K562 (cell line): ENCODE data around the gene MACROD2. TPM values are rescaled to one million over a fixed set of nuclear protein-coding genes. Genes with fewer than 3 reads are reported as not detected.

Experiments used
- ATAC-seq: fragments of 200-7000 bp; cut with Tn5 transposase; 3 replicates; pipeline ENCODE4 v1.9.1; 2020; ENCODE audit warnings: moderate library complexity
- BruUV-seq: library from RNA; stranded (reverse); fragments of 400-500 nt; replicated peaks from 2 replicates; lab custom pipeline; 2021; lab: Mats Ljungman, UMichigan
- CTCF ChIA-PET: fragments of 300-600 bp; formaldehyde crosslinking; extraction: SDS; loops from one replicate; lab custom pipeline; 2021; ENCODE audit warnings: low intra/inter-chr PET ratio; lab: Yijun Ruan, JAX
- POLR2A ChIA-PET: fragments of 300-600, 350-650 bp; sonication (Branson Sonifier 250); formaldehyde crosslinking; extraction: SDS; loops from one replicate; lab custom pipeline; 2021; ENCODE audit warnings: antibody characterized with exemption, inconsistent platforms; lab: Yijun Ruan, JAX
- DNase-seq, 4 experiments: peaks; one replicate each; pipeline versions ENCODE4 v3.0.0 to v3.0.0-alpha.2; 2011 to 2018; ENCODE audit warnings: low spot score in 3 of 4, mixed read lengths in 3 of 4; ENCODE audit errors: extremely low read depth in 1 of 4
- FAIRE-seq: peaks from 2 replicates; lab custom pipeline; 2011; peaks lifted over from hg19 to GRCh38; lab: Jason Lieb, UNC
- H2AFZ ChIP-seq: 2 replicates; pipeline ENCODE4 v1.6.0; 2011; ENCODE audit warnings: low read depth, low read length, control low read depth, inconsistent platforms
- H3K27ac ChIP-seq: fragments of 200-600 bp; 3 replicates; pipeline ENCODE4 v1.8.0; 2011; ENCODE audit warnings: low read depth, mild to moderate bottlenecking, control low read depth, inconsistent platforms, low read length, moderate library complexity, mixed read lengths; ENCODE audit errors: extremely low read depth
- H3K27me3 ChIP-seq, 2 experiments: fragments of 300-600 bp in 1 of 2; 2 replicates in 1 of 2; 3 replicates in 1 of 2; pipeline versions ENCODE4 v1.6.0 to v1.8.0; 2011; ENCODE audit warnings: inconsistent platforms in 2 of 2, low read length in 2 of 2, mild to moderate bottlenecking in 1 of 2, mixed read lengths in 1 of 2, moderate library complexity in 1 of 2; ENCODE audit not compliant: control insufficient read depth in 2 of 2, insufficient read depth in 2 of 2
- H3K36me3 ChIP-seq: fragments of 300-600 bp; 3 replicates; pipeline ENCODE4 v1.8.0; 2011; ENCODE audit warnings: mild to moderate bottlenecking, low read length, inconsistent platforms; ENCODE audit not compliant: control insufficient read depth, insufficient read depth
- H3K4me1 ChIP-seq, 2 experiments: fragments of 200-600 bp in 1 of 2; replicated peaks in 1 of 2; 2 replicates in 1 of 2; 3 replicates in 1 of 2; pipeline versions ENCODE4 v1.5.1 to v1.8.0; 2011; ENCODE audit warnings: inconsistent platforms in 2 of 2, low read length in 2 of 2, mild to moderate bottlenecking in 1 of 2, mixed read lengths in 1 of 2, moderate library complexity in 1 of 2; ENCODE audit not compliant: control insufficient read depth in 2 of 2, insufficient read depth in 2 of 2
- H3K4me2 ChIP-seq: 2 replicates; pipeline ENCODE4 v1.6.1; 2011; ENCODE audit warnings: low read length, control low read depth, inconsistent platforms, mixed read lengths; ENCODE audit not compliant: insufficient read depth
- H3K4me3 ChIP-seq: fragments of 200-600 bp; sonication (generic), shearing (Covaris generic); 2 replicates; pipeline ENCODE4 v1.5.1; 2016; ENCODE audit warnings: control low read depth, inconsistent platforms
- H3K79me2 ChIP-seq: fragments of 200-600 bp; 3 replicates; pipeline ENCODE4 v1.8.0; 2011; ENCODE audit warnings: low read length, inconsistent platforms; ENCODE audit not compliant: control insufficient read depth, insufficient read depth
- H3K9ac ChIP-seq, 2 experiments: 2 replicates each; pipeline versions ENCODE4 v1.6.0 to v1.6.1; 2011; ENCODE audit warnings: low read depth in 2 of 2, low read length in 2 of 2, control low read depth in 1 of 2, inconsistent platforms in 1 of 2, mild to moderate bottlenecking in 1 of 2, mixed read lengths in 1 of 2; ENCODE audit not compliant: insufficient read depth in 1 of 2
- H3K9me1 ChIP-seq: one replicate; pipeline ENCODE4 v1.6.0; 2011; ENCODE audit warnings: inconsistent platforms, mild to moderate bottlenecking, low read length, moderate library complexity; ENCODE audit not compliant: control insufficient read depth, insufficient read depth
- H3K9me3 ChIP-seq: replicated peaks from 2 replicates; pipeline ENCODE4 v1.5.1; 2011; ENCODE audit warnings: low read depth, low read length, inconsistent platforms; ENCODE audit not compliant: control insufficient read depth, insufficient read depth
- H4K20me1 ChIP-seq: replicated peaks from 2 replicates; pipeline ENCODE4 v1.6.1; 2011; ENCODE audit warnings: low read length, inconsistent platforms, mixed read lengths; ENCODE audit not compliant: control insufficient read depth, insufficient read depth
- BDP1 ChIP-seq: IDR thresholded peaks from 3 replicates; pipeline ENCODE4 v1.6.1; 2011; ENCODE audit not compliant: insufficient read length, insufficient read depth
- CREM ChIP-seq: IDR thresholded peaks from 2 replicates; pipeline ENCODE4 v1.6.1; 2014; ENCODE audit warnings: antibody characterized with exemption, low read depth
- CTCFL ChIP-seq: IDR thresholded peaks from 2 replicates; pipeline ENCODE4 v1.6.1; 2011; ENCODE audit warnings: borderline replicate concordance, low read depth, mild to moderate bottlenecking, moderate library complexity, low read length; ENCODE audit not compliant: insufficient read depth, poor library complexity, severe bottlenecking
- NFE2 ChIP-seq: IDR thresholded peaks from 2 replicates; pipeline ENCODE4 v1.6.1; 2014; ENCODE audit warnings: antibody characterized with exemption, low read depth
- NFE2L1 ChIP-seq: fragments of 450-650 bp; IDR thresholded peaks from 2 replicates; pipeline ENCODE4 v1.6.1; 2016; ENCODE audit warnings: missing genetic modification characterization, low read depth, mild to moderate bottlenecking, missing compliant biosample characterization, moderate library complexity, borderline replicate concordance
- PHF20 ChIP-seq: fragments of 450-650 bp; IDR thresholded peaks from 2 replicates; pipeline ENCODE4 v1.6.1; 2018; ENCODE audit not compliant: partially characterized antibody
- RBM17 ChIP-seq: fragments of 200-400 bp; formaldehyde crosslinking; IDR thresholded peaks from 2 replicates; pipeline ENCODE4 v1.6.1; 2017; ENCODE audit warnings: low read depth, mild to moderate bottlenecking, low read length, borderline replicate concordance
- SIX5 ChIP-seq, 2 experiments: IDR thresholded peaks; 2 replicates each; pipeline ENCODE4 v1.6.1; 2011; ENCODE audit warnings: low read length in 2 of 2, borderline replicate concordance in 1 of 2, low read depth in 1 of 2, mild to moderate bottlenecking in 1 of 2, moderate library complexity in 1 of 2; ENCODE audit not compliant: insufficient read depth in 1 of 2
- SRSF9 ChIP-seq: fragments of 200-400 bp; formaldehyde crosslinking; IDR thresholded peaks from 2 replicates; pipeline ENCODE4 v1.6.1; 2017; ENCODE audit warnings: low read depth, low read length, borderline replicate concordance
- XRCC3 ChIP-seq: fragments of 450-650 bp; IDR thresholded peaks from 2 replicates; pipeline ENCODE4 v1.6.1; 2017; ENCODE audit warnings: mild to moderate bottlenecking, moderate library complexity
- XRCC5 ChIP-seq: fragments of 200-400 bp; formaldehyde crosslinking; IDR thresholded peaks from 2 replicates; pipeline ENCODE4 v1.6.1; 2017; ENCODE audit warnings: low read depth, mild to moderate bottlenecking, low read length
- ZBTB43 ChIP-seq: sonication (generic); formaldehyde crosslinking; IDR thresholded peaks from 2 replicates; pipeline ENCODE4 v1.8.0; 2023; ENCODE audit warnings: mild to moderate bottlenecking, missing genetic modification reagents
- ZNF165 ChIP-seq: fragments of 250-450 bp; sonication (Bioruptor Pico); IDR thresholded peaks from 2 replicates; pipeline ENCODE4 v1.4.0; 2020; ENCODE audit warnings: borderline replicate concordance
- WGBS: fragments of 100-300 bp; shearing (Covaris generic); methylation state at CpG from one replicate; pipeline ENCODE4 v1.1.6; 2016; ENCODE audit warnings: low coverage, mixed read lengths; ENCODE audit not compliant: insufficient coverage; ENCODE audit errors: missing lambda C conversion rate; 5-methylcytosine and 5-hydroxymethylcytosine counted together
- in situ Hi-C: fragments of 300-500 bp; cut with MboI; formaldehyde crosslinking; loops from 4 replicates; pipeline ENCODE4 v1.15.0; 2018; ENCODE audit warnings: inconsistent platforms, mixed read lengths
- intact Hi-C: fragments of 100-400 bp; cut with micrococcal nuclease; formaldehyde crosslinking; loops from 2 replicates; pipeline ENCODE4 v1.14.2; 2022
- polyA plus RNA-seq, 8 experiments: library from polyadenylated mRNA; depleted of rRNA in 4 of 8; stranded (reverse) in 5 of 8; unstranded in 3 of 8; fragments of >200 nt; fragmentation: Nextera tagmentation in 2 of 8; fragmentation: Illumina TruSeq in 1 of 8; extraction: Ambion mirVana in 2 of 8; extraction: Trizol in 1 of 8; gene quantifications; 2 replicates each; pipeline versions ENCODE4 v1.2.1 to v1.2.3, GENCODE V29; 2011 to 2014; ENCODE audit warnings: inconsistent platforms in 1 of 8, missing spikeins in 1 of 8
- total RNA-seq, 7 experiments: library from RNA; depleted of rRNA in 6 of 7; stranded (reverse); fragments of >200 nt in 6 of 7; fragmentation: Illumina TruSeq in 2 of 7; extraction: Trizol in 2 of 7; gene quantifications; 2 replicates each; pipeline versions ENCODE4 v1.2.1 to v1.2.3, GENCODE V29; 2011 to 2021; ENCODE audit warnings: low replicate concordance in 1 of 7
- TF ChIP-seq, protein P1 (sequence below): fragments of 250-450 bp; sonication (Bioruptor Pico); IDR thresholded peaks from 2 replicates; pipeline ENCODE4 v1.9.0; 2021; ENCODE audit warnings: mild to moderate bottlenecking
- TF ChIP-seq, protein P2 (sequence below): fragments of 250-450 bp; sonication (Bioruptor Pico); IDR thresholded peaks from 2 replicates; pipeline ENCODE4 v1.4.0; 2020; ENCODE audit warnings: borderline replicate concordance

Gene MACROD2
- total and polyA plus RNA-seq, 9 of the 15 experiments (the other 6 are each of a cell fraction or from before 2014, with no cell fraction given): not detected

- TF ChIP-seq RBM17 (no peak), SRSF9 (no peak), XRCC5 (no peak), CTCFL (no peak), NFE2 (no peak), BDP1 (no peak), CREM (no peak)
- TF ChIP-seq, protein P1, sequence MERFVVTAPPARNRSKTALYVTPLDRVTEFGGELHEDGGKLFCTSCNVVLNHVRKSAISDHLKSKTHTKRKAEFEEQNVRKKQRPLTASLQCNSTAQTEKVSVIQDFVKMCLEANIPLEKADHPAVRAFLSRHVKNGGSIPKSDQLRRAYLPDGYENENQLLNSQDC: no peak
- TF ChIP-seq, all 486 proteins: peak for 0
Measured at GRCh38 chr20:14383335-14383734, 388.0 kb downstream of the MACROD2 start (continued).

GRCh38 chr20:14384416-14385175 is 389.3 kb downstream of the MACROD2 start:
- intact Hi-C loops (no loop called here), in situ Hi-C loops (no loop called here)
- Histone ChIP-seq H3K9me3 (no peaks in the 10 kb centered on the region), H3K27me3 (no peaks in the 10 kb centered on the region), H3K27ac (no peak overlapping the region), H3K4me1 (no peaks in the 10 kb centered on the region), H3K36me3 (no peaks in the 10 kb centered on the region), H2AFZ (no peak overlapping the region), H3K4me2 (no peak overlapping the region), H3K79me2 (no peaks in the 10 kb centered on the region), H3K9me1 (no peaks in the 10 kb centered on the region), H3K4me3 (no peak overlapping the region), H3K9ac (no peak overlapping the region), H4K20me1 (no peaks in the 10 kb centered on the region)
- FAIRE-seq (no peak), DNase-seq (no peak), ATAC-seq (no peak)
- 0% methylated on average over 1 of the region's 1 CpG for WGBS
- ChIA-PET POLR2A (no interaction called here), CTCF (no interaction called here)
- no TSS peak for BruUV-seq
- TF ChIP-seq PHF20 (no peak), NFE2L1 (tag) (no peak), ZBTB43 (CRISPR knock-in tag) (no peak), SIX5 (IDR thresholded peaks at IDR 0.05; ENCODE audit: borderline replicate concordance in 1 of 2, insufficient read depth in 1 of 2, low read depth in 1 of 2, low read length in 2 of 2) (no peak), ZNF165 (CRISPR knock-in tag) (no peak), XRCC3 (no peak)
- TF ChIP-seq, protein P2, sequence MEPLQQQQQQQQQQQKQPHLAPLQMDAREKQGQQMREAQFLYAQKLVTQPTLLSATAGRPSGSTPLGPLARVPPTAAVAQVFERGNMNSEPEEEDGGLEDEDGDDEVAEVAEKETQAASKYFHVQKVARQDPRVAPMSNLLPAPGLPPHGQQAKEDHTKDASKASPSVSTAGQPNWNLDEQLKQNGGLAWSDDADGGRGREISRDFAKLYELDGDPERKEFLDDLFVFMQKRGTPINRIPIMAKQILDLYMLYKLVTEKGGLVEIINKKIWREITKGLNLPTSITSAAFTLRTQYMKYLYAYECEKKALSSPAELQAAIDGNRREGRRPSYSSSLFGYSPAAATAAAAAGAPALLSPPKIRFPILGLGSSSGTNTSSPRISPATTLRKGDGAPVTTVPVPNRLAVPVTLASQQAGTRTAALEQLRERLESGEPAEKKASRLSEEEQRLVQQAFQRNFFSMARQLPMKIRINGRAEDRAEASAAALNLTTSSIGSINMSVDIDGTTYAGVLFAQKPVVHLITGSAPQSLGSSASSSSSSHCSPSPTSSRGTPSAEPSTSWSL (CRISPR knock-in tag): no peak
